HG03469 (cell line): Measurements from ENCODE around the gene MAP7D2.

Experiments used
- ATAC-seq: cut with Tn5 transposase; IDR thresholded peaks from one replicate; pipeline ENCODE4 v1.9.1; 2021; ENCODE audit warnings: mild to moderate bottlenecking, moderate library complexity, moderate number of reproducible peaks; ENCODE audit not compliant: unreplicated experiment

The MAP7D2 gene

DNA sequence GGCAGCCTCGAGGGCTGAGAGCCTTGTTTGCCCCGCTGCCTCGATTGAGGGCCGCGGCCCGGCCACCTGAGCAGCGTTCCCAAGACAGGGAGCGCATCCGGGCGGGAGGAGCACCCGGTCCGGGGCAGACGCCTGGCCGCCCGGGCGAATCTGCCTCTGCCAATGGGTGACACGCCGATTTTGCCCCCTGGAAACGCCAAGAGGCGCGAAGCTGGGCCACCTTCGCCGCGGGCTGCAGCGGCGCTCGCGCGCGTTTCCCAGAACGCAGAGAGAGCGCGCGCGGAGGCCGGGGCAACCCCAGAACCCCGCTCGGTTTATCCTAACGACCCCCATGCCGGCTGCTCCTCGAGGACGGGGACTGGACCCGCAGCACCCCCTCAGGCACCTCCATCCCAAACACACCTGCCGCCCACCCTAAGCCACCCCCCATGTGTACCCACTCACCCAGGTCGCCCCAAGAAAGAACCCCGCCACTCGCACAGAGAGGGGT lies 575 bp downstream of the MAP7D2 start:
- ATAC-seq = no peak

DNA sequence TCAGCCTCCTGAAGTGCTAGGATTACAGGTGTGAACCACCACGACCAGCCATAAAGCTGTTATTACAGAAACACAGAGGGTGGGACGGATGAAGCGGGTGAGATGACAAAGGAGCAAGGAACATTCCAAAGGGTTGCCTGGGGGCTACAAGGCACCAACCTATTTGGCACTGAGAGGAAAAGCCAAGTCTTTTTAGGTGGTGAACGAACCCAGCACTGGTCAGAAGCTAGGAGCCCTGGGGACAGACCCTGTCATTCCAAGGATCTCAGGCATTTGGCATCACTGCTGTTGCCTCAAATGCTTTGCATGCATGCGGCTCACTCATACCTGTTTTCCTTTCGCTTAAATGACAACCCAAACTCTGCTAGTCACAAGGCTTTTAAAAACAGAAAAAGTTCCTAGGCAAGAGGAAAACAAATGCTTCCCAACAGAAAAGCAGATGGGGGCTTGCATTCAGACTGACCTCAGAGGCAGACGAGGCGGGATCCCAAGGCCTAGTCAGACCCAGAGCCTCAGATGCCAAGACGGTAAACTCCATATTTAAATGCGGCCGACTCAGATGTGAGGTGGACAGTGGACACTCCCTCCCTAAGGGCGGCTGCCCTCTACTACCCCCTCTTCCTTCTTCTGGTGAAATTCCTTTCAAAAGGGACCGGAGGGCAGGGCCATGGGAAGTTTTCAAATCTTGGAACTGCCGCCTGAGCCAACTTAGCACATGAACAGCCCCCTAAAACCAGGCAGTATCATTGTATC lies 4.5 kb downstream of the MAP7D2 start:
- no peak for ATAC-seq

DNA sequence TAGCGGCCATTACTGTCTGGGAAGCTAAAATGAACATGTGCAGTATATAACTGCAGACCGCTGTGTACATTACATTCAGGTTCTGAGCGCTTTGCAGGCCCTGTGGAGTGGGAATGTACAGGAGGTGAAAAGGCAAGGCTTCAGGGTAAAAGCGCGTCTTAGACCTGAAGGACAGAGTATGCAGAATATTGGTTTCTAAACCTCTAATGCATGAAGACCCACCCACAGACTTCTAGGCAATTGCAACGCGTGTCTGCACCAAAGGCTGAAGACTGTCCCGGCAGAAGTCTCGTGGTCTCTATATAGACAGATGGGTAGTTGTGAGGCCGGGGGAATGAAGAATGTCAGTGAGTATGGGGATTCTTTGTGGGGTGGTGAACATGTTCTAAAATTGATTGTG lies 5.4 kb downstream of the MAP7D2 start:
- ATAC-seq = no peak

DNA sequence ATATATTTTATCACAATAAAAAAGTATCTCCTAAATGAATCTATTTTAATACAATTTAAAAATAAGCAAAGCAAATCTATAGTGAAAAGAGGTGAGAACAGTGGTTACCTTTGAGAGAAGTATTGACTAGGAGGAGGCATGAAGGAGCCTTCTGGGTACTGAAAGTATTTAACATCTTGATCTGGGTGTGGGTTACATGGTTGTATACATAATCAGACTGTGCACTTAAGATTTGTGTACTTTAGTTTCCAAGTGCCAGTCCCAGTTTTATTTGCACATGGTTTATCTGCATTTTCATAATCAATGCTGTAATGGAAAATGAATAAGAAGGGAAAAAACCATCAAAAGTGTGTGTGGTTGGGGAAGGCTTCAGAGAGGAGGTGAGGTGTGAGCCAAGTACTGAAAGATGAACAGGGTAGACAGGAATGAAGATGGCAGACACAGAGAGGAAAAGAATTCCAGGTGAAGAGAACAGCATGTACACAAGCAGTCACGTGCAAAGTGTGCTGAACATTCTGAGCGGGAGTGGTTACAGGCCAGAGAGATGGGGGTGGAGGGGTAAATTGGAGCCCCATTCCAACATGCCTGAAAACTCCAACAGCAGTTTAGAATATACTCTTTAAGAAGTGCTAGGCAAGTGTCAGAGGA lies 14.6 kb downstream of the MAP7D2 start:
- ATAC-seq = no peak

DNA sequence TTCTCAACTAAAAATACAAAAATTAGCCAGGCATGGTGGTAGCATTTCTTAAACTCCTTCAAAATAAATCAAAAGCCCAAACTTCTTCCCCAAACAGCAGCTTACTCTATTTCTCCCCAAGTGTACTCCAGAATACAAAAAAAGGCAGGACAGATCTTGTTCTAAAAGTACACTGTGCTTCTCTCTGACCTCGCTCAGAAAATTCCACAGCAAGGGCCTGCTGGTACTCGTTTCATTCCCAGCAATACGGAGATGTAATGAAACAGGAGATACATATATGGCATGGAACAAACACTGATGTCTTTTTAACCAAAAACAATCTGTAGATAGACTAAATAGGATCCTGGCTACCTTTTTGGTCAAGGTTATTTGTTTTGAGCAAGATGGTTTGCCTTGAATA lies 25.2 kb downstream of the MAP7D2 start:
- no peak for ATAC-seq

DNA sequence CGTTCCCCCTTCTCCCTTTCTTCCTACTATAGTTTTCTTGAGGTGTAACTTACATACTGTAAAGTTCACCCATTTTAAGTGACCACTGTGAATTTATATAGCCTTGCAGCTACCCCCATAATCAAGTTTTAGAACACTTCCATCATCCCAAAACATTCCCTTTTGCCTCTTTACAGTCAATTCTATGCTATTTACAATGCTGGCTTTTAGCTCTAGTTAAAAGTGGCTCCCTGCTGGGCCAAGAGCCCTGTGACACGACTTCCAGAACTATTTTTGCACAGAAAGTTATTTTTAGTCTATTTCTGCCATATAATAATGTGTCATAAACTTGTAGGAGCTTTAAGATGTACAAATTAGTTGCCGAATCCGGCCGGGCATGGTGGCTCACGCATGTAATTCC lies 26.9 kb downstream of the MAP7D2 start:
- ATAC-seq = no peak

DNA sequence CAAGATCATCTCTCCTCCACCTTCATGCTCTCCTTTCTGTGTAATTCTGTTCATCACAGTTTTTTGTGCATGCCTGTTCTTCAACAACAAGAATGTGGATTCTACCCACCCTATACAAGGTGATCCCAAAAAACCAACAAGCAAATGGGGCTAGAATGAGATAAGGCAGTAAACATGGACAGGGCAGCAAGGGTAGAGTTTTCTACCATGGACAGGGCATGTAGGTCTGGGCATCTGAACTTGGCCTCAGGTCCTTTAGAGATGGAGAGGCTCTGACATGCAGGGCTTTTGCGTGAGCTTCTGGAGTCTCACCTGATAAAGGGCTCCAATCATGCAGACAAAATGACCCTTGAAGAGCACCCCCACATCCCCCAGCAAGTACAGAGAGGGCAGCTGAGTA lies 36.4 kb downstream of the MAP7D2 start:
- no peak for ATAC-seq

DNA sequence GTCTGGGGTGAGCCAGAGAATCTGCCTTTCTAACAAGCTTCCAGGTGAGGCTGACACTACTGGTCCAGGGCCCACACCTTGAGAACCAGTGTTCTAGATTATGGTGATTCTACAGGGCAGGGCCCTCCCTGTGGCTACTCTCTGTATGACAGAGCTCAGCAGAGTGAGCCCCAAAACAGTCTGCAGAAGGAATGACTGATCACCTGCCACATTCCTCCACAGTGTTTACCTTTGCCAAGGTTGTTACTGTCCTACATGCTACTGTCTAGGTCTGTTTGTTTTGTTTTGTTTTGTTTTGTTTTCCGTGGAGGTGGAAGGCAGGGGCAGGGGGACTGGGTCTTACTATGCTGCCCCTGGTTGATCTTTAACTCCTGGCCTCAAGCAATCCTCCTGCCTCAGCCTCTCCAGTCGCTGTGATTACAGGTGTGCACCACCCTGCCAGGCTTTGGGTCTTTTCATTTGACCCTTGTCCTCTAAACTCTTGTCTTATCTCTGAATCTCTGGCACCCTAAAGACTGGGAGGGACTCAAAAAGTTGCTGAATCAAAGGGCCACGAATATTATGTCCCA lies 45.1 kb downstream of the MAP7D2 start:
- ATAC-seq = no peak

DNA sequence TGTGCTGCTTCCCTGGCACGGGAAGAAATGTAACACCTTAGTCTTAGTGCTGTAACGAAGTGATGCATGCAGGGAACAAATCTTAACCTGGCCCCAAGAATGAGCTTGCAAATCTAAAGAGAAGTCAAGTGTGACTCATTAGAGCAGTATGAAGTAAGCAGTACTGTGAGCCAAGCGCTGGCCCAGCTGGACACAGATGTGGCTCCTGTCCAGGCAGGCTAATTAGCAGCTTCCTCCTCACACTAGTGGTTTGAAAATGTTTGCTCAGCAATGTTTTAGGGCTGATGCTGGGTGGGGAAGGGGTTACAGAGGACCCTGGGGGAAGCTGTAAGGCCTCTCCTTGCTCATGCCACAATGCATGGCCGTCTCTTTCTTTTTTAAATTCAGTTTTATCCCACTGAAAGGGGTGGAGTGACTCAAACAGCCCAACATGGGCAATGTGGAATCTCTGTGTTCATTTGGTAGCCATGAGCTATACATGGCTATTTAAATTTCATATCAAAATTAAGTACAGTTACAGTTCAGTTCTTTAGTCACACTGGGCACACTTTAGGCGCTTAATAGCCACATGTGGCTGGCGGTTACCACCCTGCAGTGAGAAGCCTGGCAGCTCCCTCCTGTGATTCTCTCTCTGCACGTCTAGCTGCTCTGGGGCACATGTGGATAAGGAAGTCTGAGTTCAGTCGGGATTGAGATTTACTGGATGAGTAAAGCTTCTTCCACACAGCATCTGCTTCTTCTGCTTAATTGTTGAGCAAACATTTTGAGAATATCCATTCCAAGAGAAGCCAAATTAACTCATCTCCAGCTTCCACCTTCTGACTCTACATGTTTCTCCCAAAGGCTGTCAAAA lies 48.8 kb downstream of the MAP7D2 start:
- no peak for ATAC-seq

DNA sequence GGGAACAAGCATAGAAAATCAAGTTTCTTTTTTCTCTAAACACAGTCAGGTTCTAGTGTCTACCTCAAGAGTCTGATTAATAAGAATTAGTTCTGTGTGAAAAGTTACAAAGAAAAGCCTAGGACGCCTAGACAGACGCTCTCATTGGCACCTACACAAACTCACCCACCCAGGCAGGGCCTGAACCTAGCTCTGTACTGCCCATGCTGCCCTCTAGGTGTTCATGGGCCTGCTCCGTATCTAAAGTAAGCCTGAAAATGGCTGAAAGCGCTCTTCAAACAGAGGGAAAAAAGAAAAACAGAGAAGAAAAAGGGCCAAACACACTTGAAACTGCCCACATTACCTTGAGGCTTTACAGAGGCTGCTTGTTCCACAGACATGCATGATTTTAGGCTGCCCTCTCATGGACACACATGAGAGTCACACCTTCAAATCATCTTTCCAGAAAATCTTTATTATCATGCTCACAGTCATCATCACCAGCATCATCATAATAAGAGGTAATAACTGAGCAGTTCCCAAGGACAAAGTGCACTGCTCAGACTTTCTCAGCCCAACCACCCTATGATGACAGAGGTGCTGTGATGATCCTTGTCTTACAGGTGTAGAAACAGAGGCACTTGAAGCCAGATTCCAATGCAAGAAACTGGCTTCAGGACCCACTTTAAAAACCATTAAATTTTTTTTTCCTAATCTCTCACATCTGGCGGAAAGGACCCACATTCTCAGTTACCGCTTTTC lies 49.6 kb downstream of the MAP7D2 start:
- no peak for ATAC-seq

DNA sequence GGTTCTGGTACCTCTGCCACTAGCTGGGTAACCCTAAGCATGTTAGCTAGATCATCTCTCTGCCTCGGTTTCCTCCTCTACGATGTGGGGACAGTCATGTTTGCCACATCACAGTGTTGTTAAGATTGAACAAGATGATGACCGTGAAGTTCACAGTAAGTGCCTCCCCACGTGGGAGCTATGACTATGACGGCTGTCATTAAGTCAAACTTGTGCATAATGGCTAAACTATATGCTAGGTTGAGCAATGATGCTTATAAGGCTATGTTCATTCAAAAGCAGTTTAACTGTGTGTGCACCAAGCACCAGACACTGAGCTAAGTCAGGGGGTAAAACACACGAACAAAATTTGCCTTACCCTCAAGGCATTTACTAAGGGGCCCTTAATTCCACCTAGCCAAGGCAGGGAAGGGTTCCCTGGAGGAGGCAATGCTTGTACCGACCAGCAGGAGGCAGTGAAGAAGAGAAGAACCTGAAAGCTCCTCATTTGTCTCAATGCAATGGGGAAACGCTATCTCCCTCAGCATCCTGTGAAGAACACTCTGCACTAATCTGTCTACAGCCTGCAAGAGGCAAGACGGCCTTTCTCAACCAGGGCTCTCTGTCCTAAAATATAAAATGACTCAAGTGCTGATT lies 52.9 kb downstream of the MAP7D2 start:
- ATAC-seq = no peak

DNA sequence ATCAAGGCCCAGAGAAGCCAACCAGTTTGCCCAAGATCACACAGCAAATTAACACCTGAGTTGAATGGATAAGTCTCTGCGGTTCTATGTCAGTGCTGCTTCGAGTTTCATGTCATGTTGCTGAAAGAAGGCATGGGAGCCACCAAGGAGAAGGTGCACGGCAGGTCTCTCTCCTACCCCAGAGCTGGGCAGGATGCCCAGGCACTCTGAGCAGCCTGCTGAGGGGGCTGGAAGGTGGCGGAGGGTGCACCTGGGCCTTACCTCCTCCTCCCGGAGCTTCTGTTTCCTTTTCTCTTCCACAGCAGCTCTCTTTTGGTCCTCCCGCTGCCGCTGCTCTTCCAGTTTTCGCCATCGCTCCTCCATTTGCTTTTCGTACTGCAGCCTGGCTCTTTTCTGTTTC lies 53.6 kb downstream of the MAP7D2 start:
- ATAC-seq = no peak

DNA sequence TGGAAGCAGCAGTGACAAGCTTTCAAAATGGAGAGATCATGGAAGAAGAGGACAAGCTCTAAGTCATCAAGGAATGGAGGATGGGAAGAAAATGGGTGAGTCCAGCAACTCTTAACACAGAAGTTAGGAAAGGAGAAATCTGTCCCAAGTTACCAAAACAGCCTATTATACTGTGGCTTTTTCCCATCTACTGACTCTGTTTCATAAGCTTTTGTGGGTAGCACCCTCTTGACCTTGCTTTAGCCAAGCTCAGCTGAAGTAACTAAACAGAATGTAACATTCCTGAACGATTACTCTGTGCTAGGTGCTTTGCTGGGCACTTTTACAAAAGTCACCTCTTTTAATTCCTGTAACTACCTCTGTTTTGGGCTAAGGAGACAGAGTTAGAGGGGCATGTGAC lies 54.9 kb downstream of the MAP7D2 start:
- ATAC-seq = no peak

DNA sequence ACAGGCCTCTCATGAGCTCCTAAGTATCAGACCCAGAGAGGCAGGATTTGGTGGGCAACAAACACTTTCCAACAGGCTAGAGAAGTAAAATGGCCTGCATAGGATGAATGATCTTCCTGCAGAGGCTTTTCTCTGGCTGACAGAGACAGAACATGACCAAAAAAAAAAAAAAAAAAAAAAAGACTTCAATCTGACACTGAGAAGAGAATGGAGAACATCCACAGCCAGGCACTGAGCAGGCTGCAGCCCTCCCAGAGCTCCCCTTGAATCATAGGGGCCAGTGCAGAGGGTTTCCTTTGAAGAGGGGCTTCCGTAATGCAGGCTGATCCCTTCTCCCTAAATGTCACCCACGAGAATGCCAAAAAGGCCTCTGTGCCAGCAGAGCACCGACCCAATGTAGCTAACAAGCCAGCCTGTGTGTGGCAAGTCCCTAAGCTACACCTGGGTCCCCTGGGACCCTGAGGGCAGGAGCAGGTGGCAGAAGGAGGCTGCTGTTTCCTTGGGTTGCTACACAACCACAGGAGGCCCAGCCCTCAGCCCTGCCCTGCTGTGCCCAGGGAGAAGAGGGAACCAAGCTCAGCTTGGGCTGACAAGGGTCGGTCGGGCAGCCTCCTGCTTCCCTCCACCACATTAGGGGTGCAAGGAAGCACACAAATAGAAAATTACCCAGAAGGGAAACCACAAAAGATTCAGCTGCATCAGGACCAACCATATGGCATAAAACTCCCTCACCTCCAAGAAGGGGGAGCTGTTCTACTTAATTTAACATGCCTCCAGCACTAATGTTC lies 55.6 kb downstream of the MAP7D2 start:
- ATAC-seq = no peak

DNA sequence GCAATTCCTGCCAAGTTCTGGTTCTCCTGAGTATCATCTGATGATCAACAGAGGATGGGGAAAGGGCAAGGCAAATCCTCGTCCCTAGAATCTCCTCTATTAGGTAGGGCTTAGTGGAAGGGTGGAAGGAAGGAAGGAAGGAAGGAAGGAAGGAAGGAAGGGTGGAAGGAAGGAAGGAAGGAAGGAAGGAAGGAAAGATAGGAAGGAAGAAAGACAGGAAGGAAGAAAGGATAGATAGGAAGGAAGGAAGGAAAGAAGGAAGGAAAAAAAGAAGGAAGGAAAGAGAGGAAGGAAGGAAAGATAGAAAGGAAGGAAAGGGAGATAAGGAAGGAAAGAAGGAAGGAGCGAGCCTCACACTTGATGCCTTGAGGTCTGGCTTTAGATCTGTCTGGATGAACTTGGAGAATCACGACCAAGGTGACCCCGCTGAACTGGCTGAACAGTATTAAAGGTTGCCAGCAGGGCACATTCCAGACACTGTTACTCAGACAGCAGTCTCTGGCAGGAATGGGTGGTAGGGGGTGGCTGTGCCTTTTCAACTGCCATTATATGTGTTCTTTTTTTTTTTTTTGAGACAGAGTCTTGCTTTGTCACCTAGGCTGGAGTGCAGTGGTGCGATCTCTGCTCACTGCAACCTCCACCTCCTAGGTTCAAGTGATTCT lies 57.1 kb downstream of the MAP7D2 start:
- no peak for ATAC-seq

DNA sequence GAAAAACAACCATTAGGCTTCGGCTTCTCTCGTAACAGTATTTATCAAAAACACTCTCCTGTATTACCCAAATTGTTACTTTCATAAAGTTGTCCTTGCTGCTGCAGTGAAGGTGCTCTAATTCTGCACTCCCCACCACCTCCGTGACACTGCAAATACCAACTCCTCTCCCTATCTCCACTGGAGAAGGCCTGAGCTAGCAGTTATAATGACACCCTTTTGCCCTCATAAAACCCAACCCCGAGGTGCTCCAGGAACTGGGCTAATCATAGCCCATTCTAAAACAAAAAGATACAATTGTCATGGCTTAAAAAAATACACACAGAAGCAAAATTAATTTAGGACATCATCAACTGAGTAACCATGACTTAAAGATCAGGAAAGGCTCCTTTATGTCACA lies 59.2 kb downstream of the MAP7D2 start:
- ATAC-seq = no peak

DNA sequence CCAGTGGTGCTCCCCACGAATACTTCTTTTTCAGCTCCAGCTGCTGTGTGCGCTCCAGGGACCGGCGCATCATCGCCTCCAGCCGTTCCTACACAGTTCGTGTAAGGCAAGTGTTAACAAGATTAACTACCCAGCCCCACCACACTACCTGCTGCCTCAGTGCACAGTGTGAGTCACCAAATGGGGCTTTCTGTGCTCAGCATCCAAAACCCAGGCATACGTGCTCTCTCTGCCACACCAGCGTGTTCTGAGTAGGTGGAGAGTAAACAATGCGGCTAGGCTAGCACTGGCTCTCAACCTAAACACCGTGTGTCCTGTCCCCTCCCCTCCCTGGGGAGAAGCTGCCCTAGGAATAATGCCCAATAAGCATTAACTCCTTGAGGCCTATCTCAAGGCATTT lies 60.0 kb downstream of the MAP7D2 start:
- ATAC-seq = no peak

DNA sequence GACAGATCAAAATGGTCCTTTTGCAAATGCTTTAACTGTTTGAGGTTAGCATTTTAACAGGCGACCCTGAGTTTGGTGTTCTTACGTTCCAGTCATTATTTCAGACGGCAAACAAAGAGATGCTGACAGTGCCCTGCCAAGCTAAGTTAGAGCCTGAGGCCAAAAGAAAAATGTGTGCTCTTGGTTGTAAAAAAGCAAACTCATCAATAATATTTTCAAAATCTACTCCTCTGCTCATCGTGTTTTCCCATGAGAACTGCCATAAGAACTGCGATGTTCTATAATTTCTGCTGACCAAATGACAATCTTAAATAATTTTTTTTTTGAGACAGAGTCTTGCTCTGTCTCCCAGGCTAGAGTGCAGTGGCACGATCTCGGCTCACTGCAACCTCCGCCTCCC lies 63.2 kb downstream of the MAP7D2 start:
- no peak for ATAC-seq

DNA sequence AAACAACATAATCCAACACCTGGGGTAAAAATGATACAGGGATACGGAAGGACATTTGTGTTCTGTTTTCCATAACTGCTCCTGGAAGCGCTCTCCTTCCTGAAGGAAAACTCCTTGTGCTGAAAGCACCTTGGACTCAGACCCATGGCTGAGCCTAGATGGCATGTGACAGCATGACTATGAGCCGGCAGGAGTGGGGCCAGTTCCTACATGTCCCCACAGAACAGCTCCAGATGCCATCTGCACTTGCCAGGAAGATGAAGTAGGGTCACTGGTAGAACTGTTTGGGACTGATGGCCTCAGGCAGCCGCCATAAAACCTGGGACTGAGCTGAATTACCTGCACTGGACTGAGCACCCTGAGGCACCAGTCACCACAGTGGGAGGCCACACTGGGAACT lies 69.8 kb downstream of the MAP7D2 start:
- no peak for ATAC-seq
